SK-N-SH treated with all-trans-retinoic acid at 6 μM for 48 hours (cell line): ENCODE results near the gene BTBD16.

ENCODE experiments used
- ATAC-seq: fragments of 200-7000 bp; cut with Tn5 transposase; 3 replicates; pipeline ENCODE4 v1.9.1; 2020; ENCODE audit warnings: mild to moderate bottlenecking, moderate library complexity
- ARNTL ChIP-seq: fragments of 450-650 bp; formaldehyde crosslinking; IDR thresholded peaks from 2 replicates; pipeline ENCODE4 v1.5.0; 2020; ENCODE audit warnings: low read depth, mild to moderate bottlenecking, moderate library complexity, borderline replicate concordance
- BACH2 ChIP-seq: fragments of 250-450 bp; sonication (Bioruptor Pico); IDR thresholded peaks from 2 replicates; pipeline ENCODE4 v1.9.0; 2021; ENCODE audit warnings: mild to moderate bottlenecking, borderline replicate concordance
- CSDC2 ChIP-seq: fragments of 250-450 bp; sonication (Bioruptor Pico); IDR thresholded peaks from 2 replicates; pipeline ENCODE4 v1.5.0; 2020; ENCODE audit warnings: mild to moderate bottlenecking, moderate library complexity
- ESRRG ChIP-seq: fragments of 250-450 bp; sonication (Bioruptor Pico); IDR thresholded peaks from 2 replicates; pipeline ENCODE4 v1.6.1; 2021; ENCODE audit warnings: mild to moderate bottlenecking
- GLIS3 ChIP-seq: fragments of 250-450 bp; sonication (Bioruptor Pico); IDR thresholded peaks from 2 replicates; pipeline ENCODE4 v1.5.0; 2020; ENCODE audit warnings: mild to moderate bottlenecking, moderate library complexity
- ISL1 ChIP-seq: fragments of 250-450 bp; sonication (Bioruptor Pico); IDR thresholded peaks from 2 replicates; pipeline ENCODE4 v2.1.2; 2022; ENCODE audit warnings: mild to moderate bottlenecking, moderate library complexity
- OSR1 ChIP-seq: fragments of 250-450 bp; sonication (Bioruptor Pico); IDR thresholded peaks from 2 replicates; pipeline ENCODE4 v1.8.0; 2022; ENCODE audit warnings: moderate library complexity, mild to moderate bottlenecking, inconsistent platforms
- POU6F1 ChIP-seq: fragments of 250-450 bp; sonication (Bioruptor Pico); IDR thresholded peaks from 2 replicates; pipeline ENCODE4 v1.8.0; 2021; ENCODE audit warnings: low read depth, mild to moderate bottlenecking, moderate library complexity, borderline replicate concordance
- PPARA ChIP-seq: fragments of 250-450 bp; sonication (Bioruptor Pico); IDR thresholded peaks from 2 replicates; pipeline ENCODE4 v1.5.0; 2020; ENCODE audit warnings: mild to moderate bottlenecking, borderline replicate concordance
- RARB ChIP-seq: fragments of 250-450 bp; sonication (Bioruptor Pico); IDR thresholded peaks from 2 replicates; pipeline ENCODE4 v1.8.0; 2021; ENCODE audit warnings: mild to moderate bottlenecking, moderate library complexity
- SNAI2 ChIP-seq: fragments of 250-450 bp; sonication (Bioruptor Pico); IDR thresholded peaks from 2 replicates; pipeline ENCODE4 v1.5.0; 2020; ENCODE audit warnings: mild to moderate bottlenecking, moderate library complexity
- TCF4 ChIP-seq: fragments of 250-450 bp; sonication (Bioruptor Pico); IDR thresholded peaks from 2 replicates; pipeline ENCODE4 v1.8.0; 2021; ENCODE audit warnings: mild to moderate bottlenecking, moderate library complexity, borderline replicate concordance
- TOX ChIP-seq: fragments of 250-450 bp; sonication (Bioruptor Pico); IDR thresholded peaks from 2 replicates; pipeline ENCODE4 v1.8.0; 2021; ENCODE audit warnings: mild to moderate bottlenecking, moderate library complexity, borderline replicate concordance
- ZC3H10 ChIP-seq: fragments of 250-450 bp; sonication (Bioruptor Pico); IDR thresholded peaks from 2 replicates; pipeline ENCODE4 v1.5.1; 2021; ENCODE audit warnings: mild to moderate bottlenecking, moderate library complexity
- ZFP3 ChIP-seq: fragments of 250-450 bp; sonication (Bioruptor Pico); IDR thresholded peaks from 2 replicates; pipeline ENCODE4 v1.5.0; 2020; ENCODE audit warnings: mild to moderate bottlenecking, moderate library complexity
- ZFP30 ChIP-seq: fragments of 450-650 bp; formaldehyde crosslinking; IDR thresholded peaks from 2 replicates; pipeline ENCODE4 v1.5.0; 2022; ENCODE audit warnings: mild to moderate bottlenecking, moderate library complexity
- ZNF565 ChIP-seq: fragments of 450-650 bp; formaldehyde crosslinking; conservative IDR thresholded peaks from 2 replicates; pipeline ENCODE4 v1.5.0; 2020; ENCODE audit warnings: low read depth, mild to moderate bottlenecking, moderate library complexity
- ZNF70 ChIP-seq: fragments of 450-650 bp; formaldehyde crosslinking; IDR thresholded peaks from 2 replicates; pipeline ENCODE4 v1.5.0; 2020; ENCODE audit warnings: mild to moderate bottlenecking, moderate library complexity
- ZNF8 ChIP-seq: fragments of 450-650 bp; formaldehyde crosslinking; IDR thresholded peaks from 2 replicates; pipeline ENCODE4 v1.5.0; 2020; ENCODE audit warnings: mild to moderate bottlenecking, moderate library complexity
- TF ChIP-seq, protein P1 (sequence below): fragments of 250-450 bp; sonication (Bioruptor Pico); IDR thresholded peaks from 2 replicates; pipeline ENCODE4 v1.5.1; 2020; ENCODE audit warnings: low read depth, mild to moderate bottlenecking, moderate library complexity
- TF ChIP-seq, protein P2 (sequence below): fragments of 250-450 bp; sonication (Bioruptor Pico); IDR thresholded peaks from 2 replicates; pipeline ENCODE4 v1.5.1; 2021; ENCODE audit warnings: mild to moderate bottlenecking, moderate library complexity
- TF ChIP-seq, protein P3 (sequence below): fragments of 250-450 bp; sonication (Bioruptor Pico); IDR thresholded peaks from 2 replicates; pipeline ENCODE4 v1.8.0; 2020; ENCODE audit warnings: mild to moderate bottlenecking, moderate library complexity, borderline replicate concordance

The BTBD16 gene

GRCh38 chr10:122336332-122336731 is 65.2 kb downstream of the BTBD16 start:
- no peak for TF ChIP-seq ZFP3
- no peak for TF ChIP-seq ZNF70 (CRISPR knock-in tag)
- TF ChIP-seq RARB (CRISPR knock-in tag), result no peak
- TF ChIP-seq ESRRG (CRISPR knock-in tag), result no peak
- no peak for TF ChIP-seq ARNTL (CRISPR knock-in tag)
- TF ChIP-seq ZNF8 (CRISPR knock-in tag), result no peak
- TF ChIP-seq BACH2, result no peak
- TF ChIP-seq ZNF565 (CRISPR knock-in tag), result no peak
- no peak for TF ChIP-seq PPARA (CRISPR knock-in tag)
- TF ChIP-seq, protein P1, sequence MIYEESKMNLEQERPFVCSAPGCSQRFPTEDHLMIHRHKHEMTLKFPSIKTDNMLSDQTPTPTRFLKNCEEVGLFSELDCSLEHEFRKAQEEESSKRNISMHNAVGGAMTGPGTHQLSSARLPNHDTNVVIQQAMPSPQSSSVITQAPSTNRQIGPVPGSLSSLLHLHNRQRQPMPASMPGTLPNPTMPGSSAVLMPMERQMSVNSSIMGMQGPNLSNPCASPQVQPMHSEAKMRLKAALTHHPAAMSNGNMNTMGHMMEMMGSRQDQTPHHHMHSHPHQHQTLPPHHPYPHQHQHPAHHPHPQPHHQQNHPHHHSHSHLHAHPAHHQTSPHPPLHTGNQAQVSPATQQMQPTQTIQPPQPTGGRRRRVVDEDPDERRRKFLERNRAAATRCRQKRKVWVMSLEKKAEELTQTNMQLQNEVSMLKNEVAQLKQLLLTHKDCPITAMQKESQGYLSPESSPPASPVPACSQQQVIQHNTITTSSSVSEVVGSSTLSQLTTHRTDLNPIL (CRISPR knock-in tag), result no peak
- TF ChIP-seq, protein P2, sequence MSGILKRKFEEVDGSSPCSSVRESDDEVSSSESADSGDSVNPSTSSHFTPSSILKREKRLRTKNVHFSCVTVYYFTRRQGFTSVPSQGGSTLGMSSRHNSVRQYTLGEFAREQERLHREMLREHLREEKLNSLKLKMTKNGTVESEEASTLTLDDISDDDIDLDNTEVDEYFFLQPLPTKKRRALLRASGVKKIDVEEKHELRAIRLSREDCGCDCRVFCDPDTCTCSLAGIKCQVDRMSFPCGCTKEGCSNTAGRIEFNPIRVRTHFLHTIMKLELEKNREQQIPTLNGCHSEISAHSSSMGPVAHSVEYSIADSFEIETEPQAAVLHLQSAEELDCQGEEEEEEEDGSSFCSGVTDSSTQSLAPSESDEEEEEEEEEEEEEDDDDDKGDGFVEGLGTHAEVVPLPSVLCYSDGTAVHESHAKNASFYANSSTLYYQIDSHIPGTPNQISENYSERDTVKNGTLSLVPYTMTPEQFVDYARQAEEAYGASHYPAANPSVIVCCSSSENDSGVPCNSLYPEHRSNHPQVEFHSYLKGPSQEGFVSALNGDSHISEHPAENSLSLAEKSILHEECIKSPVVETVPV (CRISPR knock-in tag), result no peak
- TF ChIP-seq POU6F1, result no peak
- no peak for TF ChIP-seq TOX (CRISPR knock-in tag)
- no peak for TF ChIP-seq CSDC2 (CRISPR knock-in tag)
- no peak for TF ChIP-seq OSR1 (CRISPR knock-in tag)
- TF ChIP-seq, protein P3, sequence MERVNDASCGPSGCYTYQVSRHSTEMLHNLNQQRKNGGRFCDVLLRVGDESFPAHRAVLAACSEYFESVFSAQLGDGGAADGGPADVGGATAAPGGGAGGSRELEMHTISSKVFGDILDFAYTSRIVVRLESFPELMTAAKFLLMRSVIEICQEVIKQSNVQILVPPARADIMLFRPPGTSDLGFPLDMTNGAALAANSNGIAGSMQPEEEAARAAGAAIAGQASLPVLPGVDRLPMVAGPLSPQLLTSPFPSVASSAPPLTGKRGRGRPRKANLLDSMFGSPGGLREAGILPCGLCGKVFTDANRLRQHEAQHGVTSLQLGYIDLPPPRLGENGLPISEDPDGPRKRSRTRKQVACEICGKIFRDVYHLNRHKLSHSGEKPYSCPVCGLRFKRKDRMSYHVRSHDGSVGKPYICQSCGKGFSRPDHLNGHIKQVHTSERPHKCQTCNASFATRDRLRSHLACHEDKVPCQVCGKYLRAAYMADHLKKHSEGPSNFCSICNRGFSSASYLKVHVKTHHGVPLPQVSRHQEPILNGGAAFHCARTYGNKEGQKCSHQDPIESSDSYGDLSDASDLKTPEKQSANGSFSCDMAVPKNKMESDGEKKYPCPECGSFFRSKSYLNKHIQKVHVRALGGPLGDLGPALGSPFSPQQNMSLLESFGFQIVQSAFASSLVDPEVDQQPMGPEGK, result no peak
- TF ChIP-seq GLIS3 (CRISPR knock-in tag), result no peak
- no peak for ATAC-seq

DNA sequence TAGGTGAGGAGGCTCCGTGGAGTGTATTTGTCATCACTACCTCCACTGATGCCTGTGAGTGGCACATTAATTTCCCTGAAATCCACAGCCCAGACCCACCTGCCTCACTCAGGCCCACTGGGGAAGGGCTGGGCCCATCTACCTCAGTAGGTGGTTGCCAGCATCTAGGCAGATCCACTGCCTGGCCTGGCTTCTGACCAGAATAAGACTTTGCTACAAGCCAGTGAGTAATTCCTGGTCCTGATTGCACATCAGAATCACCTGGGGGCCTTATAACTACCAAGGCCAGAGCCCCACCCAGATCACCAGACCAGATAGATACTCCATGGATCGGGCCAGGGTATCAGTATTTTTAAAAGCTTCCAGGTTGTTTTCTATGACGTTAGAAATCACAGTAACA is 65.9 kb downstream of the BTBD16 start:
- TF ChIP-seq GLIS3 (CRISPR knock-in tag) (no peak), ZNF565 (CRISPR knock-in tag) (no peak), SNAI2 (CRISPR knock-in tag) (no peak), POU6F1 (no peak), ZFP30 (no peak), TOX (CRISPR knock-in tag) (no peak), ISL1 (no peak), TCF4 (no peak), BACH2 (no peak), PPARA (CRISPR knock-in tag) (no peak), ZNF70 (CRISPR knock-in tag) (no peak), CSDC2 (CRISPR knock-in tag) (no peak), ZC3H10 (no peak)
- TF ChIP-seq, protein P2 (CRISPR knock-in tag), result no peak
- TF ChIP-seq, protein P1 (CRISPR knock-in tag), result no peak
- no peak for ATAC-seq
